Endometrial microvascular endothelial cells (primary cell): ENCODE measurements around the gene PCAT7. TPM values are rescaled to one million over a fixed set of nuclear protein-coding genes. Genes with fewer than 3 reads are reported as not detected.

Experiments
- in situ Hi-C: cut with HindIII; loops from 2 replicates; pipeline ENCODE4 v1.10.0; 2017; ENCODE audit warnings: low sequenced_read_pairs, low pct_unique_long_range_greater_than_20kb; ENCODE audit errors: inconsistent ontology term
- total RNA-seq: library from RNA; depleted of rRNA; stranded (reverse); fragments of >200 nt; gene quantifications from one replicate; pipeline ENCODE4 v1.2.3, GENCODE V29; 2015; ENCODE audit errors: inconsistent ontology term

The PCAT7 gene
- total RNA-seq, 1 donor from 2014 or later = not detected

GRCh38 chr9:94593459-94594345 is 38.8 kb downstream of the PCAT7 start, which contains the start of gene FBP2:
FBP2 (minus strand) TSS chr9:94593824; CDS start chr9:94593726, 98 bp downstream.
- in situ Hi-C loops = no loop called here

DNA sequence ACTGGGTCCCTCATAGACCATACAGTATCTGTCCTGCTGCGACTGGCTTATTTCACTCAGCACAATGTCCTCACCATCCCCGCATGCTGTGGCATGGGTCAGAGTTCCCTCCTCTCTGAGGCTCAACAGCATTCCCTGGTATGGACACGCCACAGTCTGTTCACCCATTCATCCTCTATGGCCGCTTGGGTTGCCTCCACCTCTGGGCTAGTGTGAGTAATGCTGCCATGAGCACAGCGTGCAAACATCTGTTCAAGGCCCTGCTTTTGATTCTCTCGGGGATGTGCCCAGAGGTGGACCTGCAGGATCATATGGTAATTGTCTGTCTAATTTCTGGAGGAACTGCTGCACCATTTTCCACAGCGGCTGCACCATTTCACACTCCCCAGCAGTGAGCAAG is 44.2 kb downstream of the PCAT7 start:
- in situ Hi-C loops = no loop called here

DNA sequence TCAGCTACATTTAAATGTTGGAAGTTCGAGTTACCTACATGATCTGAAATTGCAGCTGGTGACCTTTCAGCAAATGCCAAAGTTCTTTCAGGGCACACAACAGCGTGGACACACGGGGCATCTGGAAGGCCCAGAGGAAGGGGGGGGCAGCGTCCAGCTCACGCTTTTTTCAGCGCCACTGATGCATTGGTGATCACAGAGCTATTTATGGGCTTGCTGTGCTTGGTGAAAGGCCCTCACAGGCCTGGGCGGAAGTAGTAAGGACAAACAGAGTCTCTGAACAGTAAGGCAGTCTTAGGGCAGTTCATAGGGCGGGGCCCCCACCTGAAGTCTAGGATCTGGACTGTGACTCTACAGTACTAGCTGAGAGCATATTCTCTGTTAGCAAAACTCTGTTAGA is 45.4 kb downstream of the PCAT7 start:
- in situ Hi-C loops = no loop called here

DNA sequence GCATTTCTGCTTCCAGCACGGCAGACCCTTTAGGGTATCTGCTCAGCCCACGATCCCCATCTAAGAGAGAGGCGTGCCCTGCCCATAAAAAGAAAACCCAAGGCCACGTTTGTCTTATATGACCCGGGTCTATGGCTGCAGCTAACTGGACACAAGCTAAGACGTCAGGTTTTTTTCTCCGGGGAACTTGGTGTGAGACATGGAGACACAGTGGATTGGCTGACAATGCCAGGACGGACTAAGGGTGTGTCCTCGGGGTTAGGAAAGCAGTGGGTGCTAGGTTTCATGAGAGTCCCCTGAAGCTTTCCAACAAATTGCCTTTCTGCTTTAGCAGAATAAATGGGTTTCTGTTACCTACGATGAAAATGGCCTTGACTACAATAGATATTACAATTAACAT is 45.8 kb downstream of the PCAT7 start:
- in situ Hi-C loops = no loop called here

GRCh38 chr9:94602666-94603065 is 47.8 kb downstream of the PCAT7 start:
- in situ Hi-C loops = no loop called here

- in situ Hi-C loops = no loop called here
These were observed 48.6 kb downstream of the PCAT7 start for GRCh38 chr9:94603259-94604160.

DNA sequence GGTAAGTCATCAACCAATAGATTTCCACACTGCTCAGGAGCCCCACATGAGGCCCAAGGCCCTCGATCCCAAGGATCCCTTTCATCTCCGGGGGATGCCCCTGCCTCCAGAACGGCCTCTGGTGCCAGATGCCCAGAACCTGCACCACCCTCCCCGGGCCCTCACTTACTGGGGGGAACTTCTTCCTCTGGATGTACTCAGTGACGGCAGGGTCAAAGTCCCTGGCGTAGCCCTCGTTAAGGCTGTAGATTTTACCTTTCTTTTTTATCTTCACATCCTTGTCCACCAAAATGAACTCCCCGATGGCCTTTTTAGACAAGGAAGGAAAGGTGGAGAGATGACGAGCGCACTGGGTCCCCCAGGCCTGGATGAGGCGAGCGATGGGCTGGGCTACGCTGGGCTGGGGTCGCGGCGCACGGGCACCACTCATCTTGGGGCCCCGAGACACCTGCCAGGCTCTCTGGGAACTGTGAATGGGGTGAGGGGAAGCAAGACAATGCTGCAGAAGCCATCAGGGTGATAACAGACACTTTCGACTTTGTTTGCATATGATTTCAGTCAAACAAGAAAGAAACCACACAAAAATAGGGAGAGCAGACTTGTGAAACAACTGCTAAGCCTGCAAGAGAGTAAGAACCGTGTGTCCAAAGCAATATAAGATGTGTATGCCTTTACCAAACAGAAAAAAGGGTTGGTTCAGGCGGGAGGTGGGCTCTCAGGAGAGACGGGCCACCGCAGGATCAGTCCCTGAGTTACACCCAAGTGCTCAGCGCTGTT is 52.0 kb downstream of the PCAT7 start:
- in situ Hi-C loops = no loop called here

DNA sequence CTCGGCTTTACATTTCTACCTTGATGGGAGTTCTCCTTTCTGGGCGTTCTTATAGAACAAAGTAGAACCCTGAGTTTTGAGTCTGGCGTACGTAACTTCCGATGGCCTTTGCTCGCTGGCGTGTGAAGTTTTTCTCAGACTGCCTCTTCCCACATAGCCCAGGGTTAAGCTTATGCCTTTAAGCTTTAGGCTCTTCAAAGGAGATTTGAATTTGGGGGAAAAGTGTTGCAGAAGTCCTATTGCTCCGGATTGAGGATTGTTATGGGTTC is 52.5 kb downstream of the PCAT7 start:
- in situ Hi-C loops = no loop called here

DNA sequence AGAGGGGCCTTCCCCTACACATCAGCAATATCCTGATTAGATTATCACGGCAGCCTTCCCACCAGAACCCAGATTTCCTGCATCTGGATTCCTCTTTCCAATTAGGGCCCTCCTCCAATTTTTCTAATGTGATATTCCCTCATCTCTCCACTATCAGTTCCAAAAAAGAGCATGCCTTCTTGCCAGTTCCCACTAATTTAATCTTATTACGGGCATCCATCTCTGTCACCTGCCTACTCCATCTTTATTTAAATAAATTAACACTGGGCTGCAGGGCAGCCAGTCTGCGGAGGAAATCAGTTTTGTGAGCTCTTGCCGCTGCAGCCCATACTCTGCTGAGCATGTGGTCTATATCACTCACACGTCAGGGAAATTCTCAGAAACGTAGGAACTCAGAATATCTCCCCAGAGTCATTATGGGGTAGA is 55.3 kb downstream of the PCAT7 start:
- in situ Hi-C loops = no loop called here

GRCh38 chr9:94611638-94612068 is 56.8 kb downstream of the PCAT7 start:
- in situ Hi-C loops = no loop called here

DNA sequence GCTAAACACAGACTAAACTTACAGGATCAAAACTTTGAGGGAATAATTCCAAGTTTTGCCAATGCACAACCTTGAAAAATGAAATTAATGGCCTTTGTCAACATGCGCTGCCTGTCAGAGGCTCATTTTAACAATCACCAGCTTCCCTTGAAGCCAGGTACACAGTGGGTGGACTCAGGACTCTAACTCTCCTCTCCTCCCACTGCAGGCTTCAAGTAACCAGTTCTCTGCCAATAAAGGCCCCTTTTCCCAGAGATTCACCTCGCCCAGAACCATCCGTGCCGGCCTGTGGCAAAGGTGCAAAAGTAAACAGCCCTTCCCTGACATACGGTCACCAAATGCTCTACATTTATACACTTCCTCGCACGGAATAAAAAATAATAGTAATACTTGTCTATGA is 57.2 kb downstream of the PCAT7 start:
- in situ Hi-C loops = no loop called here

- in situ Hi-C loops = no loop called here
These were observed 58.1 kb downstream of the PCAT7 start for GRCh38 chr9:94613003-94613402.

- in situ Hi-C loops = no loop called here
These were observed 64.1 kb downstream of the PCAT7 start for GRCh38 chr9:94619026-94619425.

Other genes starting within 250 kb of the PCAT7 start
- gene NUTM2F, start 226.4 kb upstream of the PCAT7 start, total RNA-seq = not detected
- gene FBP2, start 38.7 kb downstream of the PCAT7 start, total RNA-seq = not detected
- 12.4 TPM for gene FBP1, start 84.4 kb downstream of the PCAT7 start, total RNA-seq
- gene AOPEP, start 171.6 kb downstream of the PCAT7 start, total RNA-seq = 48.9 TPM